HEK293 (cell line): ENCODE measurements around the gene YWHAB.

Experiments used
- CTCF ChIA-PET: fragments of 350-600 bp; formaldehyde crosslinking; extraction: SDS; loops from one replicate; lab custom pipeline; 2021; ENCODE audit warnings: antibody characterized with exemption; lab: Yijun Ruan, JAX
- POLR2A ChIA-PET: fragments of 300-600 bp; formaldehyde crosslinking; extraction: SDS; loops from one replicate; lab custom pipeline; 2020; ENCODE audit warnings: antibody characterized with exemption, inconsistent platforms; lab: Yijun Ruan, JAX
- H3K27ac ChIP-seq: fragments of 200-500 bp; sonication (Bioruptor generic); 2 replicates; pipeline ENCODE4 v1.5.1; 2014; ENCODE audit warnings: low read depth, low read length, control low read depth, inconsistent platforms; ENCODE audit errors: extremely low read depth
- H3K36me3 ChIP-seq, 2 experiments: fragments of 200-500 bp in 1 of 2; sonication (Bioruptor generic) in 1 of 2; 1 replicate in 1 of 2; 2 replicates in 1 of 2; pipeline ENCODE4 v1.5.1; 2014 to 2017; ENCODE audit warnings: inconsistent platforms in 2 of 2, low read length in 2 of 2; ENCODE audit not compliant: control insufficient read depth in 2 of 2, insufficient read depth in 1 of 2
- H3K4me1 ChIP-seq: fragments of 200-500 bp; sonication (Bioruptor generic); 2 replicates; pipeline ENCODE4 v1.5.1; 2014; ENCODE audit warnings: mild to moderate bottlenecking, low read length, inconsistent platforms; ENCODE audit not compliant: control insufficient read depth, insufficient read depth
- H3K4me3 ChIP-seq: 2 replicates; pipeline ENCODE4 v1.5.1; 2011; ENCODE audit warnings: low read depth, mild to moderate bottlenecking, control low read depth, low read length, moderate library complexity
- H3K9me3 ChIP-seq: fragments of 200-500 bp; sonication (Bioruptor generic); 2 replicates; pipeline ENCODE4 v1.5.1; 2014; ENCODE audit warnings: low read depth, low read length, inconsistent platforms; ENCODE audit not compliant: control insufficient read depth, insufficient read depth
- BCL11B ChIP-seq: fragments of 450-650 bp; formaldehyde crosslinking; IDR thresholded peaks from 2 replicates; pipeline ENCODE4 v1.5.1; 2016; ENCODE audit warnings: low read depth, missing biosample characterization, missing genetic modification characterization
- GLIS2 ChIP-seq: fragments of 450-650 bp; formaldehyde crosslinking; IDR thresholded peaks from 2 replicates; pipeline ENCODE4 v1.5.1; 2016; ENCODE audit warnings: missing biosample characterization, missing genetic modification characterization
- PATZ1 ChIP-seq: fragments of 450-650 bp; formaldehyde crosslinking; IDR thresholded peaks from 2 replicates; pipeline ENCODE4 v1.5.1; 2016; ENCODE audit warnings: missing biosample characterization, missing genetic modification characterization
- PRDM1 ChIP-seq: fragments of 450-650 bp; formaldehyde crosslinking; IDR thresholded peaks from 2 replicates; pipeline ENCODE4; 2016; ENCODE audit warnings: missing biosample characterization, missing genetic modification characterization
- PRDM10 ChIP-seq: fragments of 450-650 bp; formaldehyde crosslinking; IDR thresholded peaks from 2 replicates; pipeline ENCODE4 v1.5.1; 2016; ENCODE audit warnings: missing biosample characterization, missing genetic modification characterization
- TRIM28 ChIP-seq: IDR thresholded peaks from 2 replicates; pipeline ENCODE4 v1.6.1; 2011; ENCODE audit warnings: low read length, control low read depth, borderline replicate concordance
- YY2 ChIP-seq: fragments of 450-650 bp; formaldehyde crosslinking; IDR thresholded peaks from 2 replicates; pipeline ENCODE4 v1.5.1; 2016; ENCODE audit warnings: missing biosample characterization, missing genetic modification characterization
- ZBTB6 ChIP-seq: fragments of 450-650 bp; formaldehyde crosslinking; IDR thresholded peaks from 2 replicates; pipeline ENCODE4 v1.5.1; 2017; ENCODE audit warnings: missing biosample characterization, missing genetic modification characterization
- ZEB2 ChIP-seq: fragments of 450-650 bp; formaldehyde crosslinking; IDR thresholded peaks from 2 replicates; pipeline ENCODE4 v1.5.1; 2016; ENCODE audit warnings: missing biosample characterization, missing genetic modification characterization
- ZFP37 ChIP-seq: fragments of 450-650 bp; formaldehyde crosslinking; IDR thresholded peaks from 2 replicates; pipeline ENCODE4 v1.5.1; 2016; ENCODE audit warnings: missing biosample characterization, missing genetic modification characterization
- ZFP69B ChIP-seq: fragments of 450-650 bp; formaldehyde crosslinking; IDR thresholded peaks from 2 replicates; pipeline ENCODE4 v1.5.1; 2016; ENCODE audit warnings: missing biosample characterization, missing genetic modification characterization
- ZNF133 ChIP-seq: fragments of 450-650 bp; formaldehyde crosslinking; IDR thresholded peaks from 2 replicates; pipeline ENCODE4 v1.5.1; 2016; ENCODE audit warnings: missing biosample characterization, missing genetic modification characterization
- ZNF138 ChIP-seq: fragments of 450-650 bp; formaldehyde crosslinking; IDR thresholded peaks from 2 replicates; pipeline ENCODE4 v1.5.1; 2016; ENCODE audit warnings: missing biosample characterization, missing genetic modification characterization, borderline replicate concordance
- ZNF202 ChIP-seq: fragments of 450-650 bp; formaldehyde crosslinking; IDR thresholded peaks from 2 replicates; pipeline ENCODE4 v1.5.1; 2016; ENCODE audit warnings: missing biosample characterization, missing genetic modification characterization, borderline replicate concordance
- ZNF23 ChIP-seq: fragments of 450-650 bp; formaldehyde crosslinking; IDR thresholded peaks from 2 replicates; pipeline ENCODE4 v1.5.1; 2016; ENCODE audit warnings: missing biosample characterization, missing genetic modification characterization, borderline replicate concordance
- ZNF302 ChIP-seq: fragments of 450-650 bp; formaldehyde crosslinking; IDR thresholded peaks from 2 replicates; pipeline ENCODE4 v1.5.1; 2016; ENCODE audit warnings: missing biosample characterization, missing genetic modification characterization, low read depth
- ZNF362 ChIP-seq: fragments of 450-650 bp; formaldehyde crosslinking; IDR thresholded peaks from 2 replicates; pipeline ENCODE4 v1.5.1; 2016; ENCODE audit warnings: missing biosample characterization, missing genetic modification characterization
- ZNF426 ChIP-seq: fragments of 450-650 bp; formaldehyde crosslinking; IDR thresholded peaks from 2 replicates; pipeline ENCODE4 v1.5.1; 2017; ENCODE audit warnings: missing biosample characterization, missing genetic modification characterization, mild to moderate bottlenecking, inconsistent platforms, moderate library complexity
- ZNF449 ChIP-seq: fragments of 450-650 bp; formaldehyde crosslinking; IDR thresholded peaks from 2 replicates; pipeline ENCODE4 v1.5.1; 2017; ENCODE audit warnings: missing biosample characterization, mild to moderate bottlenecking, missing genetic modification characterization, moderate library complexity
- ZNF473 ChIP-seq: fragments of 450-650 bp; formaldehyde crosslinking; IDR thresholded peaks from 2 replicates; pipeline ENCODE4 v1.5.1; 2017; ENCODE audit warnings: missing biosample characterization, missing genetic modification characterization
- ZNF510 ChIP-seq: fragments of 450-650 bp; formaldehyde crosslinking; IDR thresholded peaks from 2 replicates; pipeline ENCODE4 v1.5.1; 2018; ENCODE audit warnings: mild to moderate bottlenecking, missing genetic modification characterization, missing biosample characterization; ENCODE audit not compliant: insufficient replicate concordance
- ZNF530 ChIP-seq: fragments of 450-650 bp; formaldehyde crosslinking; IDR thresholded peaks from 2 replicates; pipeline ENCODE4 v1.5.1; 2016; ENCODE audit warnings: low read depth, missing biosample characterization, missing genetic modification characterization
- ZNF548 ChIP-seq: fragments of 450-650 bp; formaldehyde crosslinking; IDR thresholded peaks from 2 replicates; pipeline ENCODE4 v1.5.1; 2016; ENCODE audit warnings: missing biosample characterization, missing genetic modification characterization
- ZNF560 ChIP-seq: fragments of 450-650 bp; formaldehyde crosslinking; IDR thresholded peaks from 2 replicates; pipeline ENCODE4 v1.5.1; 2017; ENCODE audit warnings: missing biosample characterization, missing genetic modification characterization, borderline replicate concordance
- ZNF629 ChIP-seq: fragments of 450-650 bp; formaldehyde crosslinking; IDR thresholded peaks from 2 replicates; pipeline ENCODE4 v1.5.1; 2017; ENCODE audit warnings: missing biosample characterization, missing genetic modification characterization
- ZNF830 ChIP-seq: fragments of 450-650 bp; IDR thresholded peaks from 2 replicates; pipeline ENCODE4 v1.5.0; 2018; ENCODE audit warnings: missing biosample characterization, missing genetic modification characterization, low read depth, mild to moderate bottlenecking, moderate library complexity
- ZSCAN23 ChIP-seq: fragments of 450-650 bp; formaldehyde crosslinking; IDR thresholded peaks from 2 replicates; pipeline ENCODE4 v1.5.1; 2016; ENCODE audit warnings: missing biosample characterization, missing genetic modification characterization

The YWHAB gene

GRCh38 chr20:44843876-44844275, 41.6 kb upstream of the YWHAB start:
- CTCF ChIA-PET = interaction anchor here (0.6 to 1.0 kb wide), 3 partner anchors 87 to 200 kb away, joined by 3 read pairs; no protein-coding TSS in a partner anchor
- POLR2A ChIA-PET = no interaction called here
- no peak overlapping the region for H3K27ac ChIP-seq
- no peaks in the 10 kb centered on the region for H3K9me3 ChIP-seq
- H3K4me1 ChIP-seq = no peaks in the 10 kb centered on the region
- no peaks in the 10 kb centered on the region for H3K36me3 ChIP-seq
- H3K4me3 ChIP-seq = no peak overlapping the region
- TF ChIP-seq PRDM10 (tag by site-specific recombination) (no peak), ZNF830 (tag by site-specific recombination) (no peak), PRDM1 (tag by site-specific recombination) (no peak), ZNF530 (no peak), ZNF510 (tag by site-specific recombination) (no peak), ZFP69B (tag by site-specific recombination) (no peak), TRIM28 (no peak), GLIS2 (tag by site-specific recombination) (no peak), ZBTB6 (no peak), ZEB2 (tag by site-specific recombination) (no peak), ZNF560 (tag by site-specific recombination) (no peak), ZNF473 (no peak), ZNF548 (tag by site-specific recombination) (no peak), ZNF426 (no peak), ZNF449 (no peak), ZNF23 (no peak)
- TF ChIP-seq, all 188 proteins: peak for 0

GRCh38 chr20:44848254-44849015, 37.1 kb upstream of the YWHAB start:
- ChIA-PET CTCF (interaction anchor here (1.2 kb wide), 1 partner anchor 101 kb away, joined by 3 read pairs; no protein-coding TSS in a partner anchor), POLR2A (no interaction called here)
- no peak overlapping the region for H3K4me3 ChIP-seq
- no peaks in the 10 kb centered on the region for H3K4me1 ChIP-seq
- H3K27ac ChIP-seq = no peak overlapping the region
- no peaks in the 10 kb centered on the region for H3K36me3 ChIP-seq
- H3K9me3 ChIP-seq = no peaks in the 10 kb centered on the region
- TF ChIP-seq ZNF138 (tag by site-specific recombination) (no peak), ZNF133 (tag by site-specific recombination) (no peak), ZSCAN23 (tag by site-specific recombination) (no peak), ZFP37 (tag by site-specific recombination) (no peak), YY2 (tag by site-specific recombination) (no peak), ZNF629 (no peak), PATZ1 (tag by site-specific recombination) (no peak), BCL11B (no peak), ZNF202 (tag by site-specific recombination) (no peak), ZNF302 (tag by site-specific recombination) (no peak), ZNF362 (no peak)
